ENCODE data around the gene TM9SF2.
A peak's percentile ranks its signal among the peaks of the same experiment; 100 is the strongest.

Gene TM9SF2

GRCh38 chr13:99495466-99496183, 5.6 kb upstream of the TM9SF2 start:
- no peak for DNase-seq

- peak in 40 of 58 donors; percentile 2 to 71 (median 17) for DNase-seq
These were observed 4.8 kb upstream of the TM9SF2 start for GRCh38 chr13:99496184-99497142.

- DNase-seq: peak; percentile 69 to 98 (median 94)
These were observed 2.8 kb upstream of the TM9SF2 start for GRCh38 chr13:99498171-99499161.

- DNase-seq: no peak
These were observed 461 bp upstream of the TM9SF2 start for GRCh38 chr13:99500839-99501183.

- peak in 4 of 58 donors; percentile 6 to 40 (median 25) for DNase-seq
These were observed 603 bp downstream of the TM9SF2 start for GRCh38 chr13:99501848-99502301.

GRCh38 chr13:99505814-99506269, 4.6 kb downstream of the TM9SF2 start:
- DNase-seq: no peak

- peak in 1 of 58 donors; percentile 0 for DNase-seq
These were observed 5.4 kb downstream of the TM9SF2 start for GRCh38 chr13:99506634-99507033.

- DNase-seq: no peak
These were observed 5.8 kb downstream of the TM9SF2 start for GRCh38 chr13:99507054-99507453.

- no peak for DNase-seq
These were observed 6.3 kb downstream of the TM9SF2 start for GRCh38 chr13:99507551-99507950.

GRCh38 chr13:99507986-99508385, 6.7 kb downstream of the TM9SF2 start:
- no peak for DNase-seq

- no peak for DNase-seq
These were observed 8.2 kb downstream of the TM9SF2 start for GRCh38 chr13:99509479-99509878.

GRCh38 chr13:99514801-99515200, 13.5 kb downstream of the TM9SF2 start:
- no peak for DNase-seq

GRCh38 chr13:99516153-99516929, 15.1 kb downstream of the TM9SF2 start:
- DNase-seq: no peak

- no peak for DNase-seq
These were observed 16.3 kb downstream of the TM9SF2 start for GRCh38 chr13:99517577-99517976.

GRCh38 chr13:99517984-99518383, 16.7 kb downstream of the TM9SF2 start:
- DNase-seq: no peak

- DNase-seq: no peak
These were observed 21.0 kb downstream of the TM9SF2 start for GRCh38 chr13:99522298-99522697.

- DNase-seq: no peak
These were observed 22.6 kb downstream of the TM9SF2 start for GRCh38 chr13:99523838-99524237.

GRCh38 chr13:99525967-99526366, 24.7 kb downstream of the TM9SF2 start:
- no peak for DNase-seq

GRCh38 chr13:99526549-99526948, 25.3 kb downstream of the TM9SF2 start:
- no peak for DNase-seq

- no peak for DNase-seq
These were observed 26.0 kb downstream of the TM9SF2 start for GRCh38 chr13:99527301-99527700.
